GM23338 (cell line): ENCODE data around the gene COL4A3.
A peak's percentile ranks its signal among the peaks of the same experiment; 100 is the strongest.

Source experiments
- CTCF ChIP-seq, 2 experiments: fragments of 200-600 bp in 1 of 2; sonication (generic) in 1 of 2; conservative IDR thresholded peaks; 2 replicates each; pipeline versions ENCODE4 v1.5.1 to v1.6.1; 2016 to 2017; ENCODE audit warnings: antibody characterized with exemption in 2 of 2, low read depth in 2 of 2, mild to moderate bottlenecking in 2 of 2, moderate library complexity in 1 of 2
- EZH2 ChIP-seq: fragments of 200-600 bp; sonication (generic); IDR thresholded peaks from one replicate; pipeline ENCODE4 v1.8.0; 2017; ENCODE audit warnings: antibody characterized with exemption, mild to moderate bottlenecking, low read depth; ENCODE audit not compliant: unreplicated experiment
- EZH2phosphoT487 ChIP-seq: fragments of 200-600 bp; sonication (generic); IDR thresholded peaks from one replicate; pipeline ENCODE4 v1.8.1; 2018; ENCODE audit warnings: antibody characterized with exemption; ENCODE audit not compliant: unreplicated experiment
- JUNB ChIP-seq: IDR thresholded peaks from one replicate; pipeline ENCODE4 v1.6.1; 2016; ENCODE audit warnings: antibody characterized with exemption; ENCODE audit not compliant: unreplicated experiment
- POLR2AphosphoS5 ChIP-seq: IDR thresholded peaks from 2 replicates; pipeline ENCODE4 v1.6.1; 2016; ENCODE audit warnings: antibody characterized with exemption, low read depth
- REST ChIP-seq: IDR thresholded peaks from one replicate; pipeline ENCODE4 v1.6.1; 2018; ENCODE audit warnings: antibody characterized with exemption; ENCODE audit not compliant: unreplicated experiment

GRCh38 chr2:227280895-227281294, 116.5 kb downstream of the COL4A3 start:
- TF ChIP-seq REST = peak; percentile 65
- TF ChIP-seq CTCF (conservative IDR thresholded peaks at IDR 0.05; ENCODE audit: low read depth in 2 of 2) = no peak
- no peak for TF ChIP-seq EZH2
- TF ChIP-seq EZH2phosphoT487 = no peak
- TF ChIP-seq POLR2AphosphoS5 = no peak
- TF ChIP-seq JUNB = no peak
